Tibial nerve (tissue), 4 donors: ENCODE results near the gene FBXW2.
A peak's percentile ranks its signal among the peaks of the same experiment; 100 is the strongest.

Source experiments
- EP300 ChIP-seq, 2 donors: sonication (generic); formaldehyde crosslinking; IDR thresholded peaks; one replicate each; pipeline ENCODE4 v1.6.1; 2017; ENCODE audit warnings: antibody characterized with exemption in 2 of 2, mild to moderate bottlenecking in 1 of 2
- TF ChIP-seq, protein P1 (sequence below), 5 experiments: fragments of 200-600 bp in 3 of 5; fragments of 450-650 bp in 2 of 5; sonication (generic) in 3 of 5; IDR thresholded peaks; one replicate each; pipeline ENCODE4 v1.5.1; 2016 to 2019; ENCODE audit warnings: antibody characterized with exemption in 5 of 5, mild to moderate bottlenecking in 3 of 5, moderate library complexity in 2 of 5

DNA sequence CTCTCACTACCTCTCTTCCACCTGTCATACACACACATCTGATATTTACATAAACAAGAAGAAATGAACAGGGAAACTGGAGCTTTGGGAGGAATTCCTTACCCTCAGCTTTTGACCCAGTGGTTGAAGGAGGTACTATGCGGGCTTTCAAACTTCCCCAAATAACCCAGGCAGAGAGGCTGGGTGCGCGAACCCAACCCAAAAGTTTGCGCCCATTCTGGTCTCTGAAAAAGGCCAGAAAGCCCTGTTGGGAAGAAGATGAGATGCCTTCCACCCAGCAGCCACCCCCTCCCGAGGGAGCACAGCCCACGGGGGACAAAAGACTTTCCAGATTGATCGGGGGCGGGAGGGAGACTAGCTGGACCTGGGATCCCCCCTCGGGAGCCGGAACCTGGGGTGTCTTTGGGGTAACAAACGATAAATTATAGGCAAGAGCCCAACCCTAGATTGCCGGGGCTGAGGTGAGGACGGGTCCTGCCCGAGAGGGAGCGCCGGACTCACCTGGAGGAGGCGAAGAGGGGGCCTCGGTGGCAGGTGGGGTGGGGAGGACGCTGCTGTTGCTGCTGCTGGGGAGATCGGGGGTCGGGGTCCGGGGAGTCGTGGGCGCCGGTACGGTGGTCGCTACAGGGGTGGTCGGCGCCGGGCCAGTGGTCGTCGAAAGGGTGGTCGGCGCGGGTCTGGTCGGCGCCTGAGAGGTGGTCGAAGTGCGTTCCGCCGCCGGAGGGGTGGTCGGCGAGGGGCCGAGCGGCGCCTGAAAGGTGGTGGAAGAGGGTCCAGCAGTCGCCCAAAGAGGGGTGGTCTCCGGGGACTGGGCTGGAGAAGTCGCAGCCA is 79.7 kb downstream of the FBXW2 start:
- TF ChIP-seq, protein P1, sequence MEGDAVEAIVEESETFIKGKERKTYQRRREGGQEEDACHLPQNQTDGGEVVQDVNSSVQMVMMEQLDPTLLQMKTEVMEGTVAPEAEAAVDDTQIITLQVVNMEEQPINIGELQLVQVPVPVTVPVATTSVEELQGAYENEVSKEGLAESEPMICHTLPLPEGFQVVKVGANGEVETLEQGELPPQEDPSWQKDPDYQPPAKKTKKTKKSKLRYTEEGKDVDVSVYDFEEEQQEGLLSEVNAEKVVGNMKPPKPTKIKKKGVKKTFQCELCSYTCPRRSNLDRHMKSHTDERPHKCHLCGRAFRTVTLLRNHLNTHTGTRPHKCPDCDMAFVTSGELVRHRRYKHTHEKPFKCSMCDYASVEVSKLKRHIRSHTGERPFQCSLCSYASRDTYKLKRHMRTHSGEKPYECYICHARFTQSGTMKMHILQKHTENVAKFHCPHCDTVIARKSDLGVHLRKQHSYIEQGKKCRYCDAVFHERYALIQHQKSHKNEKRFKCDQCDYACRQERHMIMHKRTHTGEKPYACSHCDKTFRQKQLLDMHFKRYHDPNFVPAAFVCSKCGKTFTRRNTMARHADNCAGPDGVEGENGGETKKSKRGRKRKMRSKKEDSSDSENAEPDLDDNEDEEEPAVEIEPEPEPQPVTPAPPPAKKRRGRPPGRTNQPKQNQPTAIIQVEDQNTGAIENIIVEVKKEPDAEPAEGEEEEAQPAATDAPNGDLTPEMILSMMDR (IDR thresholded peaks at IDR 0.05) = peak in 2 of 5 experiments; percentile 48 to 57
- no peak for TF ChIP-seq EP300 (IDR thresholded peaks at IDR 0.05)
